HG03342 (cell line): ENCODE results near the gene SLC16A1.
A peak's percentile ranks its signal among the peaks of the same experiment; 100 is the strongest.
"Not testable (repeated sequence)": the region's sequence is repeated elsewhere in the genome, so short reads cannot be mapped to it uniquely, and the experiment has no call there.

Experiments
- ATAC-seq: cut with Tn5 transposase; IDR thresholded peaks from one replicate; pipeline ENCODE4 v1.9.1; 2021; ENCODE audit warnings: mild to moderate bottlenecking, moderate library complexity; ENCODE audit not compliant: unreplicated experiment

Gene SLC16A1, protein sequence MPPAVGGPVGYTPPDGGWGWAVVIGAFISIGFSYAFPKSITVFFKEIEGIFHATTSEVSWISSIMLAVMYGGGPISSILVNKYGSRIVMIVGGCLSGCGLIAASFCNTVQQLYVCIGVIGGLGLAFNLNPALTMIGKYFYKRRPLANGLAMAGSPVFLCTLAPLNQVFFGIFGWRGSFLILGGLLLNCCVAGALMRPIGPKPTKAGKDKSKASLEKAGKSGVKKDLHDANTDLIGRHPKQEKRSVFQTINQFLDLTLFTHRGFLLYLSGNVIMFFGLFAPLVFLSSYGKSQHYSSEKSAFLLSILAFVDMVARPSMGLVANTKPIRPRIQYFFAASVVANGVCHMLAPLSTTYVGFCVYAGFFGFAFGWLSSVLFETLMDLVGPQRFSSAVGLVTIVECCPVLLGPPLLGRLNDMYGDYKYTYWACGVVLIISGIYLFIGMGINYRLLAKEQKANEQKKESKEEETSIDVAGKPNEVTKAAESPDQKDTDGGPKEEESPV

DNA sequence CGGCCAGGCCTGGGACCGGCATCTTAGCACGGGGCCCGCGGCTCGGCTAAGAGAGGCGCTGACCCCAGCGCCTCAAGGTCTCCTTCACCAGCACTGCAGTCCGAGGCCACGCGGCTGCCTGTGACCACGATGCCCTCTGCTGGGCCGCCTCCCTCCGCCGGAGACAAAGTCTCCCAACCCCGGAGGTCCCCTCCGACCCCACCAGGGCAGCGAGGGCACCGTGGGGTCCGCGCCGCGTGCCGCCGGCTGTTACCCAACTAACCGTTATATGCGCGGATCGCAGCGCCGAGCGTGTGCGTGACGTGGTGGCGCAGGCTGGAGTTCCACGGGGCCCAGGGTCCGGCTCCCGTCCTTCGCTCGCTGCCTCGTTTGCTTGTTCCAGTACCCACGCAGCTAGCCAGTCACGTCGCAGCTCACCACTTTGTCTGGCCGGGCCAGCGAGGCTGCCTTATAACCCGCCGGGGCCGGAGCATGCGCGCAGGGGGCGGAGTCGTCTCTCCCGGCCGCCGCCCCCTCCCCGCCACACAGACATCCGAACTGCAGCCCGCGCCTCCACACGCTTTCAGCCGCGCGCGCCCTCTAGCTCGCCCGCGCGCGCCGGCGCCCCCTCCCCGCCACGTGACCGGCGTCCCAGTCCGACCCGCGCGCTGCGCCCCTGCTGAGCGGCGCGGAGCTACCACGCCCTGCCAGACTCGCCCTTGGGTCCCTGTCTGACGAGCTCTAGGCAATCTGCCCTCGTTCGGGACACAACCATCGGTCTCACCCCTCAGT is at the start of gene SLC16A1:
Gene SLC16A1, minus strand, starts transcription at position 424 of the 771 bp plus-strand sequence. CDS start 26,888 bp downstream, outside the sequence.
- peak; percentile 61 for ATAC-seq

DNA sequence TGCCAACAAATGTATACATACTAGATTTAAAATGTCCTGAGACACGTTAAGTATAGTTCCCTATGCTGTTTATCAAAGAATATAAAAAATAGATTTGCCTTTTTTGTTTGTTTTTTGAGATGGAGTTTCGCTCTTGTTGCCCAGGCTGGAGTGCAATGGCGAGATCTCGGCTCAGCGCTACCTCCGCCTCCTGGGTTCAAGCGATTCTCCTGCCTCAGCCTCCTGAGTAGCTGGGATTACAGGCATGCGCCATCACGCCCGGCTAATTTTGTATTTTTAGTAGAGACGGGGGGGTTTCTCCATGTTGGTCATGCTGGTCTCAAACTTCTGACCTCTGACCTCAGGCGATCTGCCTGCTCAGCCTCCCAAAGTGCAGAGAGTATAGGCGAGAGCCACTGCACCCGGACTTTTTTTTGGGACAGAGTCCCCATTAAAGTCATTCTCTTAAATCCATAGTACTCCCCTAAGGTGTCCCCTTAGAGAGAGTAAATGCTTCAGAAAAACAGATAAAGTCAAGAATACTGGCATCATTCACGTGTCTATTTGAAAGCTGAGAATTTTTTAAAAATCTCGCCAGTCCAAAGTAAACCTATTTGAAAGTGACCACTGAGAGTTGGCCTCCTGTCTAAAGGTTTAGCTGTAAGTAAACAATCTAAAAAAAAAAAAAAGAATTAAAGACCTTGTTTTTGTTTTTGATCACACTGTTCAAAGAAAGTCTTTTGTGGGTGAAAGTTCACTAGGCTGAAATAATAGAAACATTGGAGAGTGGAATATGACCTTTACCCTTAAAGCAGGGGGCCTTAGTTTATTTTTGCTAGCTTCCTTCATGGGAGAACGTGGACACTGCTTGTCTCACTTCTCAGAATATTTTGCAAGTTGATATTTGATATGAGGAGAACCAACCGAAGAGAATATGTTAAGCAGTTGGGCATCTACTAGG is 48.0 kb upstream of the SLC16A1 start:
- no peak for ATAC-seq

DNA sequence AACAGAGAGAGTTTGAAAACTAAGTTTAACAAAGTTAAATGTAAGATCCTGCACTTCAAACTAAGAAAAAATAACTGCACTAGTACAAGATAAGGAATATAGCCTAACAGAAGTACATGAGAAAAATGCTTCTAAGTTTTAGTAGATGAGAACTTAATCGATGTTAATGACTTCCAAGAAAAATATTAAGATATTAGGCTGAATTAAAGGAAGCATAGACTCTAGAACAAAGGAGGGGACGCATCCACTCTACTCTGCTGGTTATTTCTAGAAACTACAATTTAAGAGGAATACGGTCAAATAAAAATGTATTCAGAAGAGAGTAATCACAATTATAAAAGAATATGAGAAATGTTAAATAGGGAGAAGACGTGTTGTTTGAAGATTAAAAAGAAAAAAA is 46.3 kb upstream of the SLC16A1 start:
- ATAC-seq: no peak

DNA sequence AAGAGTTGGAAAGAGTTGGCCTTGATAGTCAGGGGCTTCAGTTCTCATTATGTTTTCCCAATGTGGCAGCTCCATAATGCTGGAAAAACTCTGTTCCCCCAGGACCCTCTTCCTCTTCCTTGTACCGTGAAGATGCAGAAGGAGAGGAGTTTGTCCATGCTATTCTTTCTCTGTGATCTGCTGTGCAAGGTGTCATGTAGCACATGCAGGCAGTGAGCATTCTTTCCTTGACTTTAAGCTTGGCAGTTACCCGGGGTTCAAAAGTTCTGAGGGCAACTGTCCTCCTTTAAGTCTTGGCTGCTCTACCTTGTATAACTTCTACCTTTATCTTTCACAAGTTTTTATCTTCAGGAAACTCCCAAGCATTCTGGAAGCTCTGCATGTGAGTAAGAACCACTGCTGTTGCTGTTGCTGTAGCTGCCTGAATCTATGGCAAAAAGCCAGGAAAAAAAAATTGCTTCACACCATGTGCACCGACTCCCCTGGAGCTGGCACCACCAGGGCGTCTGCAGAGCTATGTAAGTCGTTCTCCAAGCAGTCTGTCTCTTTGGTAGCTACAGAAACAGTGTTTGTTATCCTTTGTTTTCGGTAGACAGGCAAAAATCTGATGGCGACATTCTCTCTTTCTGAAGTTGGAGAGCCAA is 42.7 kb upstream of the SLC16A1 start:
- no peak for ATAC-seq

DNA sequence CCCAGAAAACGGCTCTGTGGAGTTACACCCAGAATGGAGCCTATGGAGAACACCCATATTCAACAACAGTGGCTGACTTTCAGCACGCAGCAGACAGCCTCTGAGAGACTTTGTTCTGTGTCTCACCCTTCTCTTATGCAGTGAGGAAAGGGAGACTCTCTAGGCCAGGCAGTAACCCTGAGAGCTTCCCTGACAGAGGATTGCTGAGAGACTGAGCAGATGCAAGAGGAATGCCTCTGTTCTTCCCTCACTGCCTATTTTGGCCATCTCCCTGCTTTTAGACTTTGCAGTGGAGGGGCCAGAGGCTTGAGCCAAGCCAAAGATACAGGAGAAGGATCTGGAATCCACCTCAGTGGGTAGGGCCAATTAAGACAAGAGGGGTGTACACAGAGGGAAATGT is 41.8 kb upstream of the SLC16A1 start:
- ATAC-seq: no peak

DNA sequence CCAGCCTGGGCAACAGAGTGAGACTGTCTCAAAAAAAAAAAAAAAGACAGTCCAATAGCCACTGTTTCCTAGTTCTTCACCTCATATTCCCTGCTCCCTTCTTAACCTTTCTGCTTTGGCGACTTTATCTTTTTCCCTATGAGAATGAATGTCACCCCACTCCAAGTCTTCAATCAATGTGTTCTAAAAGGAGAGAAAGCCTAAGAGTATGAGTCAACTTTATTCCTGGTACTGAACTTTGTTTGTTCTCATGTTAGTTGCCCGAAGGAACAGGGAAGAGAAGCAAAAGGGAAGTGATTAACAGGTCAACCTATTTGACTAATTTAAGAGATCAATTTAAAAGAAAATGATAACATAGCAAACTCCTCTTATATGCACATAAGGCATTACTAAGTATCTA is 39.9 kb upstream of the SLC16A1 start:
- ATAC-seq: no peak

DNA sequence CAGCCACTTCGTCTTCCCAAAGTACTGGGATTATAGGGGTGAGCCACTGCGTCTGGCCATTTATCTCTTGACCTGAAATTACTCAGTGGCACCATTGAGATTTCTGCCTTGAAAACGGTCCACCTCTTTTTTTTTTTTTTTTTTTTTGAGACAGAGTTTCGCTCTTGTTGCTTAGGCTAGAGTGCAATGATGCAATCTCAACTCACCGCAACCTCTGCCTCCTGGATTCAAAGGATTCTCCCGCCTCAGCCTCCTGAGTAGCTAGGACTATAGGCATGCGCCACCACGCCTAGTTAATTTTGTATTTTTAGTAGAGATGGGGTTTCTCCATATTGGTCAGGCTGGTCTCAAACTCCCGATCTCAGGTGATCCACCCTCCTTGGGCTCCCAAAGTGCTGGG is 39.0 kb upstream of the SLC16A1 start:
- ATAC-seq: not testable (repeated sequence)

DNA sequence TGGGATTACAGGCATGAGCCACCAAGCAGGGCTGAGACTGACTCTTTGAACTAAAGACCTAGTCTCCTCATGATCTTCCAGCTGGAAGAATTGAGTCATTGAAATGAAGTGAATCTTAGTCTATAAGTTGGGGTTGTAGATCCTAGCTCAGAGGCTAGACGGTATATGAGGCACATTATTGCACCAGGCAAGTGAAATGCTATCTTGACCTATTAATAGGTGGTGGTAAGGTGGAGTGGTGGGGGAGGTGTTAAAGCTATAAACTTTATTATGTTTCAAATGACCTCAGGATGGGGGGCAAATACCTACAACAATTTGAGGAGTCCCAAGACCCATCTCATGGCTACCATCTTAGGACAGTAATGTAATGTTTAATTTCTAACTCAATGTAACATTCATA is 36.8 kb upstream of the SLC16A1 start:
- ATAC-seq: no peak

DNA sequence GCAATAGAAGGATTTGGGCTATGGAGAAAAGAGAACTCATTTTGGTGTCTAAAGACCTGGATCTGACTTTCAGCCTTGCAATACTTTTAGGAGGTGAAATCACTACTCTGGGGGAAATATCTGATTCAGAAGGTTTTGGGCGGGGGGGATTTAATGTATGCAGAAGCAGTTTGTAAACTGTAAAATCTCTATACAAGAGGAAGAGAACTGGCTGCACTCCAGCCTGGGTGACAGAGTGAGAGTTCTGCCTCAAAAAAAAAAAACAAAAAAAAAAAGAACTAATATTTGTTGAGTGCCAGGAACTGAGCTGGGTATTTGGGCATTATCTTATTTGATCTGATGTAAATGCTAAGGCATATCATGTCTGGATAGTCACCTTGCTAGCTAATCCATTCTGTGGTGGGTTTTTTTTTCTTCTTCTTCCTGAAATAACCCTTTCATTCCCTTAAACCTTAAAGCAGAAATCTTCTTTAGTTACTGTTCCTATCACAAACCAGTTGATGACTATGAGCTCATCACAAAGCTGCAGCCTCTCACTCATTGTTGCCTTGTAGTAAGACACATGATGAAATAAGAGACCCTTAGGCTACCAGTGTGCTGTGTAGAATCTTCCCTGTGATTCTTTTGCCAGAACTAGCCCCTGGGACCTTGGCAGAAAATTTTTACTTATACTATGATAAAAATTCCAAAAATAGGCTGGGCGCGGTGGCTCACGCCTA is 35.6 kb upstream of the SLC16A1 start:
- ATAC-seq: no peak

DNA sequence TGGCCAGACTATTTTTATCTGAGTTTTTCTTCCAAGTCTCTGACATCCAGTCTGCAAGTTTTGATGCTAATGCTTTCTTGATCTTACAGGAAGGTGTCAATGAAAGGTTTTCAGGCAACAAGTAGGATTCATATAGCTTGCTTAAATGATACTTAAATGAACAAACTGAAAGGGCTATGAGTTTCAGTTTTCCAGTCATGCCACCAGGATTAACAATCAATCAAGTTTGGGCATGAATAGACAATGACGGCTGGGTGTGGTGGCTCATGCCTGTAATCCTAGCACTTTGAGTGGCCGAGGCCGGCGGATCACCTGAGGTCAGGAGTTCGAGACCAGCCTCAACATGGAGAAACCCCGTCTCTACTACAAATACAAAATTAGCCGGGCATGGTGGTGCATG is 34.3 kb upstream of the SLC16A1 start:
- ATAC-seq: no peak

DNA sequence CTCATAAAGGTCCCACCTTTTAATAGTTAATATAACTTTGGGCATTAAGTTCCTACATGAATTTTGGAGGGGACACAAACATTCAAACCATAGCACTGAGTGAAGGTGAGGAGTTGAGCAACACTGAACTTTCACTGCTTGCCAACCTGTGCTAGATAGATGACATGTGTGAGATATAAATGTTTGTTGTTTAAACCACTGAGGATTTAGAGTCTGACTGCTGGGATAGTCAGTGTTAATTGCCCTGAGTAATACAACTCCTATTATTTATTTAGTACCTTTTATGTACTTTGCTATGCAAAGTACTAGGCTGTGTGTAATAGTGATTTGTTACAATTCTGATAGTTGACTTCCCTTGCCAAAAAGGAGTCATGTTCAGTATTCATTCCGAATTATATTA is 32.4 kb upstream of the SLC16A1 start:
- ATAC-seq: no peak

DNA sequence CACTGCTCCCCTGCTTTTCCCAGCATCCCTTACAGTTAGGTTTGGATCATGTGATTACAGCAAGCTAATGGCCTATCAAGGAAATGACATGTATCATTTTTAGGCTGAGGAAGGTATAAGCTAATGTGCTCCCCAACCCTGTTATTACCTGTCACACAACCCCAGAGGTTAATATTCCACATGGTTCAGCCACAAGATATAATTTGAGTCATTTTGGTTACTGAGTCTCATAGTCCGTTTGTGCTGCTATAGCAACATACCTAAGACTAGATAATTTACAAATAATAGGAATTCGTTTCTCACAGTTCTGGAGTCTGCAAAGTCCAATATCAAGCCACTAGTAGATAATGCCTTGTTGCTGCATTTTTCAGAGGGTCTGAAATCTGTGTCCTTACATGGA is 29.1 kb upstream of the SLC16A1 start:
- peak; percentile 89 for ATAC-seq

DNA sequence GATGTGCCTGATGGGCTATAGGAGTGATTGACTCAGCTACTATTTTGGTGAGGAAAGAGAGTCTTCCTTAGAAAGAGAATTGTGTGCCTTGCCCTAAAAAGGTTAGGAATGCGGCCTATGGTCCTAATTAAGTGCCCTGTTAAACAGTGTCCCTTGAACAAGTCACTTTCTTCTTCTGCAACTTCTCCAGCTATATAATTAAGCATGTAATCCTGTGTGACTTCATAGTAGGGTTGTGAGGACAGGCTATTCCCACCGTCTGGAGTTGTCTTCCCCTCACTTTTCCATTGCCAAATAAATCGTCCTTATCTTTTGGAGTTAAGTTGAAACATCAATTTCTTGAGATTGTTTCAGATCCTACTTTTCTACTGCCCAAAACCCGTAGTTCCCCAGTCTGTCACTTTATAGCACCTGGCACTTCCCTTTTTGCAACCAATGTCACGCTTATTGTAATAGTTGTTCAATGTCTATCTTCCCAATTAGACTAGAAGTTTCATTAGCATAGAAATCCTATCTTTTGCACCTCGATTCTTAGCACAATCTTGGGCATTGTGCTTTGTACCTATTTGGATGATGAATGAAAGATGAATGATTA is 27.6 kb upstream of the SLC16A1 start:
- ATAC-seq: no peak

DNA sequence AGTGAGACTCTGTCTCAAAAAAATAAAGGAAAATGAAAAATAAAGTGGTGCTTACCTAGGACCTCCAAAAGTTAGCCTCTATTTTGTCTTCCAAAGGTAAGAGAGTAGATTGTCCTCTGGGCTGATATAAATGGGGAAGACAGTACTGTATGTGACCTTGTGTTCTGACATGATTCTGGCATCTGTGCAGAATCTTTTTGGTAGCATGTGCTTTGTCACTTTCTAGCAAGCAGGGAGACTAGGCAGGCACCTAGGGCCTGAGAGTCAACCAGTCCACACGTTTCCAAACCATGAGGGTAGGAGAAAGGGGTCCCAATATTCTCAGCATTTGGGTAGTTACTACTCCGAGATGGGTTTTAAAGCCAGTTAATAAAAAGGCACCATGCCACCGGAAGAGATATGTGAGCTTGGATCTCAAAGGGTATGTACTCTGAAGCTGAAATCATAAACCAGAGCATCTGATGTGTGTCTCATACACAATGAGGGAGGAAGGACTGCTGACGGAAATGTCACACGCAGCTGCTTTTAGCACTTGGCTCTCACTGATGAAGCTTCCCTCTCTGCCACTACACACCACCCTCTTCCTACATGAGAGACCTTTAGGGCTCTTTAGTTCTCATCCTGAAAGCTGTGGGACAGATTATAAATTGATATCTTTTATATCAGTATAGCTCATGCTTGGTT is 27.0 kb upstream of the SLC16A1 start:
- ATAC-seq: no peak

DNA sequence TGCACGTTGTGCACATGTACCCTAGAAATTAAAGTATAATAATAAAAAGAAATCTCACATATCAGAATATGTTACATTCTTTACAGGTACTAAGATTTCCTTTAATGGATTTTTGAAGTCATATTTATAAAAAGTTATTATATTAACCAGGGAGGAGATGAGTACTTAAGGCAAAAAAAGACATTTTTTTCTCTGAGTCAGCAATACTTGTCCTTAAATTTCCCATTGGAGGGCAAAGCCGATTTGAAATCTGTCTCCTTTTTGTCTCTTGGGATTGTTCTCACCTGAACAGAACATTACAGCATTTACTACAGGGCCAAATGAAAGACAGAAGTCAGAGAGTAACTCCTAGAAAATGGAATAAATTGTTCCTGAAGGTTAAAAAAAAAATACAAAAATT is 26.3 kb upstream of the SLC16A1 start:
- no peak for ATAC-seq

DNA sequence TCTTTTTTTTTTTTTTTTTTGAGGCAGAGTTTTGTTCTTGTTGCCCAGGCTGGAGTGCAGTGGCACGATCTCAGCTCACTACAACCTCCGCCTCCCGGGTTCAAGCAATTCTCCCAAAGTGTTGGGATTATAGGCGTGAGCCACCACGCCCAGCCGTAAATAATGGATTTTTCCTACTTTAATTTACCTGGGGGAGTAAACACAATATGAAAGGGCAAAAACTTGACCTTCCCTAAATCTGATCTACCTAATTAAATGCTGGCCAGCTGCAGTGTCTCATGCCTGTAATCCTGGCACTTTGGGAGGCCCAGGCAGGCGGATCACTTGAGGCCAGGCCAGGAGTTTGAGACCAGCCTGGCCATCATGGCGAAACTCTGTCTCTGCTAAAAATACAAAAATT is 25.8 kb upstream of the SLC16A1 start:
- ATAC-seq: not testable (repeated sequence)

DNA sequence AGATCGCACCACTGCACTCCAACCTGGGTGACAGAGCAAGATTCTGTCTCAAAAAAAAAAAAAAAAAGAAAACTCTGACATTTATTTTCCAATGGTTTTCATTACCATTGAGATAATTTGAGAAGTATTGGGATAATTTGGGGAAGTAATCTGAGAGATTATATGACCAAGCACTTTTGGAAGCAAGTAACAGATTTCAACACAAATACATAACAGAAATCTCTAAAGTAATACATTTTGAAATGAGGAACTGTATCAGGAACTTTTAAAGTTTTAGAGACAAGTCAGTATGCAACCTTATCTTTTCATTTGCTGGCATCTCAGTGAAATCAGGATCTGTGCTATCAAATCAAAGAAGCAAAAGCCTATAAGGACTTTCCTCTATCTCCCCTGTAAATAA is 25.4 kb upstream of the SLC16A1 start:
- no peak for ATAC-seq

DNA sequence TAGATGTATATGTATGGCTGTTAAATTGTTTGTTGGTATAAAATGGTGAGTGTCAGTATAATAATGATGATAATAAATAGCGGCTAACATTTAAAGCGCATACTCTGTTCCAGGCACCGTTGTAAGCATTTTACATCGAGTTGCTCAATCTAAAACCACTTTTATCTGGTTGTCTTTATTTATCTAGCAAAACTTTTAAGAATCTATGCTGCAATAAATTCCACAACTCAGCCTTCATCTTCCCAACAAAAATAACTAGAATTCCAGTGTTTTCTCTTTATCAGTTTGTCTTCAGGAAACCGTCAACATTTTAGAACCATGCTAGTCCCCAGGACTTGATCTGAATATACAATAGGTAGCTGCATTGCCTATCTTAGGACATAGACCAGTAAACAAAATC is 19.3 kb upstream of the SLC16A1 start:
- ATAC-seq: no peak

DNA sequence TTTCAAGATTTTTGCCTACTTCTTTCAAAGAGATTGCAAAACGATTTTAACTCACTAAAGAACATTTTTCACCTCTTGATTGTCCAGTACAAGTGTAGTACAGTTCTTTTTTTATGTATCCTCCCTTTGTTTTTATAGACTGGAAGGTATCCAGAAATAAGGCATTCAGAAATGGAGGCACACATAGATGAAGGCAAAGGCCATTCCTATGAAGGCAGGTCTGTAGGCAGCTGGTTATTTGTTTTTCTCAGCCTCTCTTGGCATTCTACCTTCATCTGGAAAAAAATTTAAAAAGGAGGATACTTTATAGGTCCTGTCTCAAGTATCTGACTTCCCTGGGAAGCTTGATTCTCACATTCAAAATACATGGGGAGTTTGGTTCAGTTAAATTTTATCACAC is 18.6 kb upstream of the SLC16A1 start:
- ATAC-seq: no peak
